Measurements from ENCODE around the gene ZNF74.
"Not testable (repeated sequence)": the region's sequence is repeated elsewhere in the genome, so short reads cannot be mapped to it uniquely, and the experiment has no call there.

The ZNF74 gene

DNA sequence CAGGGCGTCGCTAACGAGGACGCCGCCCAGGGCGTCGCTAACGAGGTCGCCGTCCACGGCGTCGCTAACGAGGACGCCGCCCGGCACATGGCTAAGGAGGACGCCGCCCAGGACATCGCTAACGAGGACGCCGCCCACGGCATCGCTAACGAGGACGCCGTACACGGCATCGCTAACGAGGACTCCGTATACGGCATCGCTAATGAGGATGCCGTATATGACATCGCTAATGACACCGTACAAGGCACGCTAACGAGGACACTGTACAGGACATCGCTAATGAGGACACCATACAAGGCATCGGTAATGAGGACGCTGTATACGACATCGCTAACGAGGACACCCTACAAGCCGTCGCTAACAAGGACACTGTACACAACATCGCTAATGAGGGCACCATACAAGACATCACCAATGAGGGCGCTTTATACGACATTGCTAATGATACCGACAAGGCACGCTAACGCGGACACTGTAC, 32.2 kb upstream of the ZNF74 start:
- H3K27me3 ChIP-seq (ENCODE audit: low read depth, low read length); H3K4me1 ChIP-seq (ENCODE audit: control insufficient read depth in 1 of 2, insufficient read depth in 2 of 2, low read length in 2 of 2); H3K4me3 ChIP-seq (ENCODE audit: low read depth in 1 of 2, low read length in 2 of 2); H3K36me3 ChIP-seq (ENCODE audit: control insufficient read depth in 1 of 2, insufficient read depth in 2 of 2, low read length in 2 of 2); H3K27ac ChIP-seq (ENCODE audit: low read length); H3K9me3 ChIP-seq (ENCODE audit: control insufficient read depth in 1 of 2, low read length in 2 of 2): not testable (repeated sequence)

- not testable (repeated sequence) for H3K27ac ChIP-seq (ENCODE audit: low read length); H3K4me3 ChIP-seq (ENCODE audit: low read depth in 1 of 2, low read length in 2 of 2); H3K4me1 ChIP-seq (ENCODE audit: control insufficient read depth in 1 of 2, insufficient read depth in 2 of 2, low read length in 2 of 2); H3K9me3 ChIP-seq (ENCODE audit: control insufficient read depth in 1 of 2, low read length in 2 of 2); H3K27me3 ChIP-seq (ENCODE audit: low read depth, low read length); H3K36me3 ChIP-seq (ENCODE audit: control insufficient read depth in 1 of 2, insufficient read depth in 2 of 2, low read length in 2 of 2)
Measured at GRCh38 chr22:20362403-20362802, 31.5 kb upstream of the ZNF74 start.

DNA sequence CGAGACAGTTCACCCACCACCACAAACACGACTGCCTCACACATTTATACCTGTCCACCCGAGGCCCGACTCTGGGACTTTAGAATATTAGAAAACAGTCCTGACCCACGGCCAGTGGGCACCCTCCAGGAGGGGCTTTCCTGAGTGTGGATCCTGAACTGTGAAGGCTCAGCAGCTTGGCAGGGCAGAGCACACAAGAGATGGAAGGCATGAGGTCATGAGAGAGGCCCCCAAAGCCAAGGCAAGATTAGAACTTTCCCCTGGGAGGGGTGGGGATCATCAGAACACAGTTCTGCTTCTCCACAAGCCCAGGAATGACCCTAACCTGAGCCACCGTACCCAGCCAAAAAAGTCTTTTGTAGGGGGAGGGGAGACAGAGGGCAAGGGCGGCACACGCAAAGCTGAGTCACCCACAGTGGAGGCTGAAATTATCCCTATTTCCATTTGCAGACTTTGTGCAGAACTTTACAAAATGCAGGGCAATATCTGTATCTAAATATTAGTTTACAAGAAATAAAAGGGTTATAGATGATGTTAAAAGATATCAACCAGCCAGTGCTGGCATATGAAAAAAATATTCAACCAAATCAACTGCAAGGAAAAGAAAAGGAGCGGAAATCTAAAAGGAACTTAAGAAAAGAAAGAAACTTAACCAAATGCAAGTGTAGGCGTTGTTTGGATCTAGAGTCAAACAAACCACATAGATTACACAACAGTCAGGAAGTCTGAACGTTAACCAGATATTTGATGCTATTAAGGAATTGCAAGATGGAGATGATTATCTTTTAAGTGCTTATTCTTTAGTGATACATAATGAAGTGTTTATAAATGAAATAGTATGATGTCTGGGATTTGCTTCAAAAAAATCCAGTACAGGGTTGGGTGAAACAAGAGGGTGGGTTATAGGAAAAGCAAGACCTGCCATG, 29.4 kb upstream of the ZNF74 start:
- not testable (repeated sequence) for H3K36me3 ChIP-seq (ENCODE audit: control insufficient read depth in 1 of 2, insufficient read depth in 2 of 2, low read length in 2 of 2); H3K27ac ChIP-seq (ENCODE audit: low read length); H3K27me3 ChIP-seq (ENCODE audit: low read depth, low read length); H3K9me3 ChIP-seq (ENCODE audit: control insufficient read depth in 1 of 2, low read length in 2 of 2); H3K4me1 ChIP-seq (ENCODE audit: control insufficient read depth in 1 of 2, insufficient read depth in 2 of 2, low read length in 2 of 2); H3K4me3 ChIP-seq (ENCODE audit: low read depth in 1 of 2, low read length in 2 of 2)

GRCh38 chr22:20366841-20367240, 27.1 kb upstream of the ZNF74 start:
- H3K36me3 ChIP-seq (ENCODE audit: control insufficient read depth in 1 of 2, insufficient read depth in 2 of 2, low read length in 2 of 2); H3K27me3 ChIP-seq (ENCODE audit: low read depth, low read length); H3K9me3 ChIP-seq (ENCODE audit: control insufficient read depth in 1 of 2, low read length in 2 of 2); H3K4me1 ChIP-seq (ENCODE audit: control insufficient read depth in 1 of 2, insufficient read depth in 2 of 2, low read length in 2 of 2); H3K27ac ChIP-seq (ENCODE audit: low read length); H3K4me3 ChIP-seq (ENCODE audit: low read depth in 1 of 2, low read length in 2 of 2): not testable (repeated sequence)

GRCh38 chr22:20368875-20369274, 25.1 kb upstream of the ZNF74 start:
- not testable (repeated sequence) for H3K4me3 ChIP-seq (ENCODE audit: low read depth in 1 of 2, low read length in 2 of 2); H3K36me3 ChIP-seq (ENCODE audit: control insufficient read depth in 1 of 2, insufficient read depth in 2 of 2, low read length in 2 of 2); H3K27ac ChIP-seq (ENCODE audit: low read length); H3K27me3 ChIP-seq (ENCODE audit: low read depth, low read length); H3K9me3 ChIP-seq (ENCODE audit: control insufficient read depth in 1 of 2, low read length in 2 of 2); H3K4me1 ChIP-seq (ENCODE audit: control insufficient read depth in 1 of 2, insufficient read depth in 2 of 2, low read length in 2 of 2)

DNA sequence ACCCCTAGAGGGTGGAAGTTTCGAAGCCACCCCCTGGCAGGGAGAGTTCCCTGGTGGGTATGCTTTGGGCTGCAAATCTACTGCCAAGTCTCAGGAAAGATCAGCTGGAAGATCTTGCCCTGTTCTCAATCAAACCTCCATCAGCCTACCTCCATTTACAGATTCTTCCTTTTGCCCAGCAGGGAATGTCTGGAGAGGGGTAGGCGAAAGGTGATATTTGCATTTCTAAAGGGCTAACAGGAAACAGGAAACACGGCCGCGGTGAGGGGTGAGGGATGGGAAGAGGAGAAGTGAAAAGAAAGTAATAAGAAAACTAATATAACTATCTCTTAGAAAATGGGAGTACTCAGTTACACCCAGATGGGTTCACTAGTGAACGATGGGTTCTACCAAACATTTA, 22.3 kb upstream of the ZNF74 start:
- H3K4me3 ChIP-seq (ENCODE audit: low read depth in 1 of 2, low read length in 2 of 2); H3K9me3 ChIP-seq (ENCODE audit: control insufficient read depth in 1 of 2, low read length in 2 of 2); H3K27me3 ChIP-seq (ENCODE audit: low read depth, low read length); H3K27ac ChIP-seq (ENCODE audit: low read length); H3K36me3 ChIP-seq (ENCODE audit: control insufficient read depth in 1 of 2, insufficient read depth in 2 of 2, low read length in 2 of 2); H3K4me1 ChIP-seq (ENCODE audit: control insufficient read depth in 1 of 2, insufficient read depth in 2 of 2, low read length in 2 of 2): not testable (repeated sequence)

DNA sequence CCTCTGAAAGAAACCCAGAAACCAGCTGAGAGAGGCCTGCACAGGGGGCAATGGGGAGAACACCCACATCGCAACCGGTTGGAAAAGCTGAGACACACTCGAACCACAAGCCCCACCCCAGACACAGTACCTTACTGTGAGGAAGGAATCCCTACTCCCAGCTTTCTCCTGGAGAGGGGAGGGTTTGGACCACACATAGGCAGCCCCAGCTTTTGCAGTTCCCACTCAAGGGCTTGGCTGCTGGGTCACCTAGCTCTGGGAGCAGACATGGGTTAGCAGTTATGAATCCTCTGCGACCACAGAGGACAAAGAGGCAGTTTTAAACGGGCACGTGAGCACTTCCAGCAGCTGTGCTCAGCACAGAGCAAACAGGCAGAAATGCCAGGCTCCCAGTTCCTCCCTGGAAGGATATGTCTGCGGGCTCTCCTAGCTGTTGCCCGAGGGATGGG, 21.5 kb upstream of the ZNF74 start:
- H3K4me3 ChIP-seq (ENCODE audit: low read depth in 1 of 2, low read length in 2 of 2); H3K27me3 ChIP-seq (ENCODE audit: low read depth, low read length); H3K27ac ChIP-seq (ENCODE audit: low read length); H3K36me3 ChIP-seq (ENCODE audit: control insufficient read depth in 1 of 2, insufficient read depth in 2 of 2, low read length in 2 of 2); H3K4me1 ChIP-seq (ENCODE audit: control insufficient read depth in 1 of 2, insufficient read depth in 2 of 2, low read length in 2 of 2); H3K9me3 ChIP-seq (ENCODE audit: control insufficient read depth in 1 of 2, low read length in 2 of 2): not testable (repeated sequence)

- H3K4me1 ChIP-seq (ENCODE audit: control insufficient read depth in 1 of 2, insufficient read depth in 2 of 2, low read length in 2 of 2); H3K27me3 ChIP-seq (ENCODE audit: low read depth, low read length); H3K4me3 ChIP-seq (ENCODE audit: low read depth in 1 of 2, low read length in 2 of 2); H3K9me3 ChIP-seq (ENCODE audit: control insufficient read depth in 1 of 2, low read length in 2 of 2); H3K27ac ChIP-seq (ENCODE audit: low read length); H3K36me3 ChIP-seq (ENCODE audit: control insufficient read depth in 1 of 2, insufficient read depth in 2 of 2, low read length in 2 of 2): not testable (repeated sequence)
Measured at GRCh38 chr22:20373195-20373706, 20.7 kb upstream of the ZNF74 start.

GRCh38 chr22:20374130-20374529, 19.8 kb upstream of the ZNF74 start:
- H3K9me3 ChIP-seq (ENCODE audit: control insufficient read depth in 1 of 2, low read length in 2 of 2); H3K27me3 ChIP-seq (ENCODE audit: low read depth, low read length); H3K4me3 ChIP-seq (ENCODE audit: low read depth in 1 of 2, low read length in 2 of 2); H3K36me3 ChIP-seq (ENCODE audit: control insufficient read depth in 1 of 2, insufficient read depth in 2 of 2, low read length in 2 of 2); H3K27ac ChIP-seq (ENCODE audit: low read length); H3K4me1 ChIP-seq (ENCODE audit: control insufficient read depth in 1 of 2, insufficient read depth in 2 of 2, low read length in 2 of 2): not testable (repeated sequence)

GRCh38 chr22:20376281-20376680, 17.7 kb upstream of the ZNF74 start:
- not testable (repeated sequence) for H3K4me3 ChIP-seq (ENCODE audit: low read depth in 1 of 2, low read length in 2 of 2); H3K36me3 ChIP-seq (ENCODE audit: control insufficient read depth in 1 of 2, insufficient read depth in 2 of 2, low read length in 2 of 2); H3K27me3 ChIP-seq (ENCODE audit: low read depth, low read length); H3K27ac ChIP-seq (ENCODE audit: low read length); H3K9me3 ChIP-seq (ENCODE audit: control insufficient read depth in 1 of 2, low read length in 2 of 2); H3K4me1 ChIP-seq (ENCODE audit: control insufficient read depth in 1 of 2, insufficient read depth in 2 of 2, low read length in 2 of 2)

GRCh38 chr22:20376983-20377382, 17.0 kb upstream of the ZNF74 start:
- not testable (repeated sequence) for H3K27me3 ChIP-seq (ENCODE audit: low read depth, low read length); H3K4me1 ChIP-seq (ENCODE audit: control insufficient read depth in 1 of 2, insufficient read depth in 2 of 2, low read length in 2 of 2); H3K9me3 ChIP-seq (ENCODE audit: control insufficient read depth in 1 of 2, low read length in 2 of 2); H3K4me3 ChIP-seq (ENCODE audit: low read depth in 1 of 2, low read length in 2 of 2); H3K27ac ChIP-seq (ENCODE audit: low read length); H3K36me3 ChIP-seq (ENCODE audit: control insufficient read depth in 1 of 2, insufficient read depth in 2 of 2, low read length in 2 of 2)

GRCh38 chr22:20378110-20378509, 15.8 kb upstream of the ZNF74 start:
- no peaks in the 10 kb centered on the region for H3K27me3 ChIP-seq (ENCODE audit: low read depth, low read length)
- no peaks in the 10 kb centered on the region for H3K9me3 ChIP-seq (ENCODE audit: control insufficient read depth in 1 of 2, low read length in 2 of 2)
- H3K4me1 ChIP-seq (ENCODE audit: control insufficient read depth in 1 of 2, insufficient read depth in 2 of 2, low read length in 2 of 2): no peaks in the 10 kb centered on the region

More at GRCh38 chr22:20378110-20378509, 15.8 kb upstream of the ZNF74 start:
- Histone ChIP-seq H3K36me3 (ENCODE audit: control insufficient read depth in 1 of 2, insufficient read depth in 2 of 2, low read length in 2 of 2) (no peaks in the 10 kb centered on the region), H3K27ac (ENCODE audit: low read length) (no peak overlapping the region), H3K4me3 (ENCODE audit: low read depth in 1 of 2, low read length in 2 of 2) (no peak overlapping the region)
